WTC11 (cell line): Measurements from ENCODE around the gene ZNF521. TPM values are rescaled to one million over a fixed set of nuclear protein-coding genes. Genes with fewer than 3 reads are reported as not detected.

Experiments used
- ATAC-seq: fragments of 200-7000 bp; cut with Tn5 transposase; 2 replicates; pipeline ENCODE4 v1.10.0; 2021; ENCODE audit warnings: mild to moderate bottlenecking, moderate library complexity
- CTCF ChIA-PET: fragments of 300-600 bp; sonication (Branson Sonifier 250); formaldehyde crosslinking; loops from one replicate; lab custom pipeline; 2021; ENCODE audit warnings: antibody characterized with exemption; lab: Charles Lee
- POLR2A ChIA-PET: fragments of 350-600 bp; sonication (Branson Sonifier 250); formaldehyde crosslinking; loops from one replicate; lab custom pipeline; 2021; ENCODE audit warnings: antibody characterized with exemption; lab: Charles Lee
- DNase-seq: peaks from one replicate; pipeline ENCODE4 v3.0.0; 2021; ENCODE audit warnings: low spot score
- H3K27ac Mint-ChIP-seq: 2 replicates; pipeline ENCODE4 v1.8.0; 2021; ENCODE audit warnings: mixed read lengths
- H3K27me3 Mint-ChIP-seq: 2 replicates; pipeline ENCODE4 v1.8.0; 2021; ENCODE audit warnings: low read depth, mild to moderate bottlenecking, moderate library complexity, mixed read lengths
- H3K36me3 Mint-ChIP-seq: 2 replicates; pipeline ENCODE4 v1.8.0; 2021; ENCODE audit warnings: mixed read lengths
- H3K4me1 Mint-ChIP-seq: 2 replicates; pipeline ENCODE4 v1.8.0; 2022; ENCODE audit warnings: mixed read lengths
- H3K4me3 Mint-ChIP-seq: 2 replicates; pipeline ENCODE4 v1.8.0; 2021; ENCODE audit warnings: mild to moderate bottlenecking, moderate library complexity, mixed read lengths
- H3K9me3 Mint-ChIP-seq: 2 replicates; pipeline ENCODE4 v1.8.0; 2021; ENCODE audit warnings: mixed read lengths
- CREB1 ChIP-seq: sonication (generic); formaldehyde crosslinking; IDR thresholded peaks from 2 replicates; pipeline ENCODE4 v1.8.0; 2023; ENCODE audit warnings: mild to moderate bottlenecking, missing genetic modification reagents
- IRF1 ChIP-seq: sonication (generic); formaldehyde crosslinking; IDR thresholded peaks from 2 replicates; pipeline ENCODE4 v1.8.0; 2023; ENCODE audit warnings: missing genetic modification reagents
- IRF2 ChIP-seq: sonication (generic); formaldehyde crosslinking; IDR thresholded peaks from 2 replicates; pipeline ENCODE4 v1.8.0; 2022; ENCODE audit warnings: low read depth, missing genetic modification reagents, borderline replicate concordance
- JAZF1 ChIP-seq: fragments of 250-450 bp; sonication (Bioruptor Pico); IDR thresholded peaks from 2 replicates; pipeline ENCODE4 v1.9.0; 2021; ENCODE audit warnings: moderate library complexity, mild to moderate bottlenecking, inconsistent platforms
- MXD4 ChIP-seq: fragments of 250-450 bp; sonication (Bioruptor Pico); IDR thresholded peaks from 2 replicates; pipeline ENCODE4 v1.8.0; 2021; ENCODE audit warnings: mild to moderate bottlenecking, moderate library complexity, borderline replicate concordance
- NFE2L1 ChIP-seq: sonication (generic); formaldehyde crosslinking; IDR thresholded peaks from 2 replicates; pipeline ENCODE4 v1.8.1; 2023; ENCODE audit warnings: missing genetic modification reagents
- NR2C2 ChIP-seq: sonication (generic); formaldehyde crosslinking; IDR thresholded peaks from 2 replicates; pipeline ENCODE4 v1.8.0; 2022; ENCODE audit warnings: mild to moderate bottlenecking, missing genetic modification reagents
- NR3C1 ChIP-seq: sonication (generic); formaldehyde crosslinking; conservative IDR thresholded peaks from 2 replicates; pipeline ENCODE4 v1.8.1; 2023; ENCODE audit warnings: low read depth, mild to moderate bottlenecking, missing genetic modification reagents
- PRRX2 ChIP-seq: fragments of 250-450 bp; sonication (Bioruptor Pico); IDR thresholded peaks from 2 replicates; pipeline ENCODE4 v1.8.0; 2021; ENCODE audit warnings: mild to moderate bottlenecking
- RORB ChIP-seq: fragments of 250-450 bp; sonication (Bioruptor Pico); IDR thresholded peaks from 2 replicates; pipeline ENCODE4 v1.9.0; 2021; ENCODE audit warnings: mild to moderate bottlenecking
- TEAD1 ChIP-seq: sonication (generic); formaldehyde crosslinking; IDR thresholded peaks from 2 replicates; pipeline ENCODE4 v1.8.0; 2022; ENCODE audit warnings: mild to moderate bottlenecking, missing genetic modification reagents
- ZNF121 ChIP-seq: sonication (generic); formaldehyde crosslinking; IDR thresholded peaks from 2 replicates; pipeline ENCODE4 v1.8.0; 2023; ENCODE audit warnings: missing genetic modification reagents
- ZNF138 ChIP-seq: sonication (generic); formaldehyde crosslinking; conservative IDR thresholded peaks from 2 replicates; pipeline ENCODE4 v1.8.1; 2022; ENCODE audit warnings: mild to moderate bottlenecking, moderate library complexity, missing genetic modification reagents
- ZNF396 ChIP-seq: fragments of 250-450 bp; sonication (Bioruptor Pico); IDR thresholded peaks from 2 replicates; pipeline ENCODE4 v1.8.0; 2021; ENCODE audit warnings: mild to moderate bottlenecking, moderate library complexity, borderline replicate concordance
- total RNA-seq: library from RNA; stranded (reverse); gene quantifications from 3 replicates; pipeline ENCODE4 v1.2.3, GENCODE V29; 2021
- TF ChIP-seq, protein P1 (sequence below): sonication (generic); formaldehyde crosslinking; IDR thresholded peaks from 2 replicates; pipeline ENCODE4 v1.8.1; 2023; ENCODE audit warnings: mild to moderate bottlenecking, missing genetic modification reagents, borderline replicate concordance
- TF ChIP-seq, protein P2 (sequence below): sonication (generic); formaldehyde crosslinking; conservative IDR thresholded peaks from 2 replicates; pipeline ENCODE4 v1.8.1; 2022; ENCODE audit warnings: mild to moderate bottlenecking, missing genetic modification reagents

ZNF521 gene
- total RNA-seq, 1 experiment from 2014 or later = 15.3 TPM

GRCh38 chr18:25080211-25080610, 271.8 kb downstream of the ZNF521 start:
- Mint-ChIP-seq H3K27ac (no peak overlapping the region; the same call in 1 of the 2 replicates), H3K9me3 (no peaks in the 10 kb centered on the region), H3K4me3 (no peak overlapping the region), H3K4me1 (peaks cover 23% of the 10 kb centered on the region)
- DNase-seq = no peak
- CTCF ChIA-PET = no interaction called here
- ATAC-seq = no peak
- TF ChIP-seq JAZF1 (CRISPR knock-in tag) (no peak), NR2C2 (no peak), IRF1 (no peak), TEAD1 (CRISPR knock-in tag) (no peak), ZNF138 (no peak), CREB1 (CRISPR knock-in tag) (no peak), ZNF121 (CRISPR knock-in tag) (no peak), IRF2 (CRISPR knock-in tag) (no peak), MXD4 (CRISPR knock-in tag) (no peak), ZNF396 (CRISPR knock-in tag) (no peak), NFE2L1 (CRISPR knock-in tag) (no peak)
- TF ChIP-seq, protein P1, sequence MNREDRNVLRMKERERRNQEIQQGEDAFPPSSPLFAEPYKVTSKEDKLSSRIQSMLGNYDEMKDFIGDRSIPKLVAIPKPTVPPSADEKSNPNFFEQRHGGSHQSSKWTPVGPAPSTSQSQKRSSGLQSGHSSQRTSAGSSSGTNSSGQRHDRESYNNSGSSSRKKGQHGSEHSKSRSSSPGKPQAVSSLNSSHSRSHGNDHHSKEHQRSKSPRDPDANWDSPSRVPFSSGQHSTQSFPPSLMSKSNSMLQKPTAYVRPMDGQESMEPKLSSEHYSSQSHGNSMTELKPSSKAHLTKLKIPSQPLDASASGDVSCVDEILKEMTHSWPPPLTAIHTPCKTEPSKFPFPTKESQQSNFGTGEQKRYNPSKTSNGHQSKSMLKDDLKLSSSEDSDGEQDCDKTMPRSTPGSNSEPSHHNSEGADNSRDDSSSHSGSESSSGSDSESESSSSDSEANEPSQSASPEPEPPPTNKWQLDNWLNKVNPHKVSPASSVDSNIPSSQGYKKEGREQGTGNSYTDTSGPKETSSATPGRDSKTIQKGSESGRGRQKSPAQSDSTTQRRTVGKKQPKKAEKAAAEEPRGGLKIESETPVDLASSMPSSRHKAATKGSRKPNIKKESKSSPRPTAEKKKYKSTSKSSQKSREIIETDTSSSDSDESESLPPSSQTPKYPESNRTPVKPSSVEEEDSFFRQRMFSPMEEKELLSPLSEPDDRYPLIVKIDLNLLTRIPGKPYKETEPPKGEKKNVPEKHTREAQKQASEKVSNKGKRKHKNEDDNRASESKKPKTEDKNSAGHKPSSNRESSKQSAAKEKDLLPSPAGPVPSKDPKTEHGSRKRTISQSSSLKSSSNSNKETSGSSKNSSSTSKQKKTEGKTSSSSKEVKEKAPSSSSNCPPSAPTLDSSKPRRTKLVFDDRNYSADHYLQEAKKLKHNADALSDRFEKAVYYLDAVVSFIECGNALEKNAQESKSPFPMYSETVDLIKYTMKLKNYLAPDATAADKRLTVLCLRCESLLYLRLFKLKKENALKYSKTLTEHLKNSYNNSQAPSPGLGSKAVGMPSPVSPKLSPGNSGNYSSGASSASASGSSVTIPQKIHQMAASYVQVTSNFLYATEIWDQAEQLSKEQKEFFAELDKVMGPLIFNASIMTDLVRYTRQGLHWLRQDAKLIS (CRISPR knock-in tag) = no peak
- TF ChIP-seq, protein P2, sequence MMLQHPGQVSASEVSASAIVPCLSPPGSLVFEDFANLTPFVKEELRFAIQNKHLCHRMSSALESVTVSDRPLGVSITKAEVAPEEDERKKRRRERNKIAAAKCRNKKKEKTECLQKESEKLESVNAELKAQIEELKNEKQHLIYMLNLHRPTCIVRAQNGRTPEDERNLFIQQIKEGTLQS (CRISPR knock-in tag) = no peak
- TF ChIP-seq, all 79 proteins: peak for 0
- H3K36me3 Mint-ChIP-seq = no peaks in the 10 kb centered on the region
- POLR2A ChIA-PET = no interaction called here
- no peaks in the 10 kb centered on the region for H3K27me3 Mint-ChIP-seq

GRCh38 chr18:25077944-25078723, 273.8 kb downstream of the ZNF521 start:
- ChIA-PET POLR2A (no interaction called here), CTCF (no interaction called here)
- ATAC-seq = no peak
- Mint-ChIP-seq H3K9me3 (no peaks in the 10 kb centered on the region), H3K27me3 (no peaks in the 10 kb centered on the region), H3K4me1 (peaks cover 43% of the 10 kb centered on the region), H3K36me3 (no peaks in the 10 kb centered on the region), H3K27ac (no peak overlapping the region), H3K4me3 (no peak overlapping the region)
- no peak for TF ChIP-seq RORB (CRISPR knock-in tag)
- TF ChIP-seq NR3C1 (CRISPR knock-in tag) = no peak
- no peak for DNase-seq

DNA sequence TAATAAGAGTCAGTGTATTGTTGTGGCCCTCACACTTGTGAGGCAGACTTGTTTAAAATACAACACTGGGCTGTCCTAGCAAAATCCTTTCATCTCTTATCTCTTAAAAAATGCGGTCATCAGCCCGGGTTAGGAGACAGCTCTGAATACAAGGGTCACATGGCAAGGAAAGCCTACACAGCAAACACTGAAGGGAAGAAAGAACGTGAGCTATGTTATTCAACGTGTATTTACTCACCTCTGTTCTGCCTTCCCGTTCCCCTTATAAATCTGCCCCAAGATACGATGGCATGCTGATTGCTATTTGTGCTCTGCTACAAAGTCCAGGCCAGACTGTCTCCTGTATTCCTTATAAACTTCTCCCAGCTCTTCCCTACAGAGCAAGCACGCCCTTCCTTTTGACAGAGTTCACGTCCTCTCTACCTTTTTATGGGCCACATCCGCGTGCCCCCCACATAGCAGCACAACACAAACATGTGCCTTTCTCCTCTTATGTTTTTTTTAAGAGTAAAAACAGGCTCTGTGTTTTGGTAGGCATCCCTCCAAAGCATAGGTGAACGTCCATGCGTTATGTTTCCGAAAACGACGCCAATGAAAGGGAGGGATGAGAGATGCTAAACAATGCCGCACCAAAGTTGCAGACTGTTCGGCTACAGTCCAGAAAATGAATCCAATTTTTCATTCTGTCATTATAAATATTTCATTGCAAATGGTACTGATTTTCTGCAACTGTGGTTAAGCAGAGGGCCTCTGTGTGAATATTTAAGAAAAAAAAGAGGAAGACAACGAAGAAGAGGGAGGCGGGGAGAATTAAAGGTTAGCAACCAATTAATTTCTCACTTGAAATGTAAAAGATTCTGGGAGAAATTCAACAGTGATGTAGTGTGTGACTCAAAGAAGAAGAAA, 274.7 kb downstream of the ZNF521 start:
- no peak for TF ChIP-seq PRRX2 (CRISPR knock-in tag)
- Mint-ChIP-seq H3K27ac (no peak overlapping the region), H3K9me3 (no peaks in the 10 kb centered on the region), H3K4me1 (peaks cover 49% of the 10 kb centered on the region), H3K27me3 (no peaks in the 10 kb centered on the region), H3K36me3 (no peaks in the 10 kb centered on the region), H3K4me3 (no peak overlapping the region)
- no peak for ATAC-seq
- ChIA-PET CTCF (no interaction called here), POLR2A (no interaction called here)
- no peak for DNase-seq
